Panc1 (cell line): Measurements from ENCODE around the gene VCPKMT. TPM values are rescaled to one million over a fixed set of nuclear protein-coding genes. Genes with fewer than 3 reads are reported as not detected.

Source experiments
- ATAC-seq: fragments of 200-7000 bp; cut with Tn5 transposase; 2 replicates; pipeline ENCODE4 v1.9.1; 2020; ENCODE audit warnings: mild to moderate bottlenecking, moderate library complexity
- BruUV-seq: library from RNA; stranded (reverse); fragments of 400-500 nt; replicated peaks from 2 replicates; lab custom pipeline; 2021; lab: Mats Ljungman, UMichigan
- CTCF ChIA-PET: fragments of 300-600 bp; sonication (Branson Sonifier 250); formaldehyde crosslinking; loops from one replicate; lab custom pipeline; 2022; ENCODE audit warnings: antibody characterized with exemption; lab: Charles Lee
- POLR2A ChIA-PET: fragments of 300-600 bp; sonication (Branson Sonifier 250); formaldehyde crosslinking; loops from one replicate; lab custom pipeline; 2022; ENCODE audit warnings: antibody characterized with exemption; lab: Charles Lee
- DNase-seq: peaks from one replicate; pipeline ENCODE4 v3.0.0-alpha.2; 2010; ENCODE audit warnings: low read depth, low spot score
- H3K27ac ChIP-seq: 2 replicates; pipeline ENCODE4 v1.5.1; 2011; ENCODE audit warnings: mild to moderate bottlenecking, low read length, inconsistent platforms
- H3K27me3 ChIP-seq: fragments of 200-500 bp; sonication (Bioruptor generic); 2 replicates; pipeline ENCODE4 v1.6.0; 2014; ENCODE audit warnings: low read length, inconsistent platforms; ENCODE audit not compliant: control insufficient read depth, insufficient read depth
- H3K36me3 ChIP-seq: fragments of 200-500 bp; sonication (Bioruptor generic); 2 replicates; pipeline ENCODE4 v1.5.1; 2014; ENCODE audit warnings: inconsistent platforms, mild to moderate bottlenecking, low read length, moderate library complexity; ENCODE audit not compliant: control insufficient read depth, insufficient read depth
- H3K4me1 ChIP-seq: 2 replicates; pipeline ENCODE4 v1.5.1; 2011; ENCODE audit warnings: inconsistent platforms, mild to moderate bottlenecking, low read length, moderate library complexity; ENCODE audit not compliant: control insufficient read depth, insufficient read depth
- H3K4me3 ChIP-seq, 2 experiments: 2 replicates each; pipeline ENCODE4 v1.5.1; 2011 to 2012; ENCODE audit warnings: low read depth in 2 of 2, low read length in 2 of 2, mild to moderate bottlenecking in 2 of 2, inconsistent platforms in 1 of 2, moderate library complexity in 1 of 2
- H3K9me3 ChIP-seq: fragments of 200-500 bp; sonication (Bioruptor generic); 2 replicates; pipeline ENCODE4 v1.5.1; 2014; ENCODE audit warnings: low read depth, mild to moderate bottlenecking, inconsistent platforms, low read length, moderate library complexity; ENCODE audit not compliant: control insufficient read depth, insufficient read depth
- CTCF ChIP-seq: fragments of 450-650 bp; IDR thresholded peaks from 2 replicates; pipeline ENCODE4 v1.5.1; 2017; ENCODE audit warnings: mild to moderate bottlenecking
- POLR2AphosphoS5 ChIP-seq: IDR thresholded peaks from 2 replicates; pipeline ENCODE4 v1.6.1; 2012; ENCODE audit warnings: mild to moderate bottlenecking, low read depth, low read length, moderate library complexity
- REST ChIP-seq, 2 experiments: IDR thresholded peaks; 2 replicates each; pipeline ENCODE4 v1.6.1; 2011 to 2012; ENCODE audit warnings: low read depth in 2 of 2, control low read depth in 1 of 2, low read length in 1 of 2, mild to moderate bottlenecking in 1 of 2, moderate library complexity in 1 of 2; ENCODE audit not compliant: insufficient read depth in 1 of 2
- SIN3A ChIP-seq: IDR thresholded peaks from 2 replicates; pipeline ENCODE4 v1.6.1; 2012; ENCODE audit warnings: low read depth, mild to moderate bottlenecking, low read length, moderate library complexity, borderline replicate concordance; ENCODE audit not compliant: insufficient read depth
- TCF7L2 ChIP-seq: IDR thresholded peaks from 2 replicates; pipeline ENCODE4 v1.6.1; 2011; ENCODE audit warnings: mild to moderate bottlenecking, low read depth, low read length, inconsistent platforms
- in situ Hi-C: cut with HindIII; loops from 2 replicates; pipeline ENCODE4 v1.10.0; 2016; ENCODE audit warnings: low sequenced_read_pairs, low pct_unique_long_range_greater_than_20kb
- intact Hi-C: fragments of 100-400 bp; cut with micrococcal nuclease; formaldehyde crosslinking; loops from one replicate; pipeline ENCODE4 v1.10.0; 2022; ENCODE audit not compliant: unreplicated experiment
- total RNA-seq: library from RNA; stranded (reverse); gene quantifications from one replicate; pipeline ENCODE4 v1.2.1, GENCODE V29; 2021; ENCODE audit not compliant: unreplicated experiment

VCPKMT gene
- total RNA-seq, 1 experiment from 2014 or later, result 6.1 TPM

GRCh38 chr14:50070230-50070629, 46.1 kb downstream of the VCPKMT start:
- H3K4me1 ChIP-seq, result no peaks in the 10 kb centered on the region
- in situ Hi-C loops, result no loop called here
- DNase-seq (no peak), ATAC-seq (no peak)
- no peak for TF ChIP-seq POLR2AphosphoS5
- no peak for TF ChIP-seq REST (IDR thresholded peaks at IDR 0.05; ENCODE audit: insufficient read depth in 1 of 2, low read depth in 2 of 2, low read length in 1 of 2)
- no peak for TF ChIP-seq SIN3A
- TF ChIP-seq CTCF, result no peak
- no peak for TF ChIP-seq TCF7L2
- BruUV-seq, result no TSS peak
- no peaks in the 10 kb centered on the region for H3K36me3 ChIP-seq
- intact Hi-C loops, result loop anchor here (2.0 kb wide), 1 partner anchor 19 kb away; no protein-coding TSS in a partner anchor
- ChIA-PET CTCF (no interaction called here), POLR2A (no interaction called here)
- peak overlapping the region; percentile 44; the same call in 1 of the 2 replicates for H3K27ac ChIP-seq
- H3K4me3 ChIP-seq, result no peak overlapping the region
- H3K27me3 ChIP-seq, result no peaks in the 10 kb centered on the region
- H3K9me3 ChIP-seq, result no peaks in the 10 kb centered on the region

- in situ Hi-C loops (no loop called here), intact Hi-C loops (loop anchor here (10.0 kb wide), 1 partner anchor 95 kb away; no protein-coding TSS in a partner anchor)
- Histone ChIP-seq H3K36me3 (no peaks in the 10 kb centered on the region), H3K27me3 (no peaks in the 10 kb centered on the region), H3K4me3 (no peak overlapping the region), H3K4me1 (no peaks in the 10 kb centered on the region), H3K9me3 (no peaks in the 10 kb centered on the region), H3K27ac (peak overlapping the region; percentile 46; the same call in 1 of the 2 replicates)
- TF ChIP-seq SIN3A (no peak), TCF7L2 (no peak), REST (IDR thresholded peaks at IDR 0.05; ENCODE audit: insufficient read depth in 1 of 2, low read depth in 2 of 2, low read length in 1 of 2) (no peak), CTCF (no peak), POLR2AphosphoS5 (no peak)
- ChIA-PET POLR2A (interaction anchor here (0.5 kb wide), 1 partner anchor 202 kb away, joined by 10 read pairs; no protein-coding TSS in a partner anchor), CTCF (no interaction called here)
- no peak for DNase-seq
- no peak for ATAC-seq
- BruUV-seq, result no TSS peak
These were observed 47.0 kb downstream of the VCPKMT start for GRCh38 chr14:50069325-50069724.
